CD1c-positive myeloid dendritic cell (primary cell): Measurements from ENCODE around the gene NEDD4L.
A peak's percentile ranks its signal among the peaks of the same experiment; 100 is the strongest.

Source experiments
- DNase-seq: peaks from one replicate; pipeline ENCODE4 v3.0.0-alpha.2; 2016; ENCODE audit errors: extremely low spot score

Gene NEDD4L

DNA sequence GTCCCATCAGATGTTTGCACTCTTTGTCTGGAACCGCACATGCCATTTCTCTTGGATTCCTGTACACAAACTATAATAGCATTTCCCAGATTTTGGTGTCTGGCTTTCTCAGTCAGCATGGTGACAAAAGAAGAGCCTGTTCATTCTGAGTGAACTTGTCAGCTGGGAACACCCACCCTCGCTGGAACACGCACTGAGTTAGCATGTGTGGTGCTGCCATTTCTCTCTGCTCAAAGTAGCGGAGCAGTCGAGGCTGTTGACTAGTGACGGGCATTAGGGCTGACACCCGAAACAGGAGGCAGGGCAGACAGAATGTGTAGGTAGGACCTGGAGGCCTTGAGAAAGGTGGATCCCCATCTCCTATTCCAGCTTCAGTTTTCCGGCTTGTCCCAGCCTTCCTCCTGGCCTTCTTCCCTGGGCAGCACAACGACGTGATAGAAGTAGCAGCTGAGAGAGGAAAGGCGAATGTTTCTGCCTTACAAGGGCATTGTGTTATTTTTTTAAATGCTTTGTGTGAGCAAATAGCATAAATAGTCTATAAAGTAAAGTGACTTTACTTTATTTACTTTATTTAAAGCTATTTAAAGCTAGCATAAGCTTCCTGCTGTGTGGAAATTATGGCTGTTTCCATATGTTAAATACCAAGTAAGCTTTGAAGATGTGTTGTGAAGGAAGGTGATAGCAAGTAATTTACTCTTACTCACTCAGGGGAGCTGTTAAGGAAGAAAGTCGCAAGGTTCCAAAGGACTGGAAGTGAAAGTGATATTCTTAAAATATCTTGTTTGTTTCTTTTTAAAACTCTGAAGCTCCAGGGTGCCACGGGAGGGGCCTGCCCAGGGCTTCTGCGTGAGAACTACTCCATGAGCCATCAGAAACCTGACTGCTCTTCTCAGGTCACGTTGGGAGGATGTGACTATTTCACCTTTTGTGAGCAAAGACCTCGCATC lies 272.6 kb downstream of the NEDD4L start:
- peak; percentile 33 for DNase-seq

- DNase-seq: no peak
Measured at GRCh38 chr18:58319719-58320118, 275.7 kb downstream of the NEDD4L start.

GRCh38 chr18:58320907-58321561 lies 277.0 kb downstream of the NEDD4L start:
- no peak for DNase-seq

DNA sequence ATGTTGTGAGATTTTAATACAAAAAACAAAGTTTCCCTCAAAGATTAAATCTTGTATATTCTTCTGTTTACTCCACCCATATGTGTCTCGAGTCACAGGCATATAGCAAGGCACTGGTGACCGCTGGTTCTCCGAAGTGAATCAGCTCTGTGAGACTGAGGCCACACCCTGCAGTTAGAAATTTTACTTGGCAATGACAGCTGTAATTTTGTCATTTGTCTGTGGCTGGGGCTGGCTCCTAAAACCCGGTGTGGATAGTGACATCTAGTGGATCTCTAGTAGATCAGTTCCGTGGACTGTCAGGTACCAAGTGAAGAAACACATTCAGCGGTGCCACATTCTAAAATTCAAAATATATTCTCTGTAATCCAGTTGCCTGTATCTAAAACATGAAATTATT lies 278.0 kb downstream of the NEDD4L start:
- DNase-seq: peak; percentile 79

- DNase-seq: no peak
Measured at GRCh38 chr18:58322464-58322863, 278.4 kb downstream of the NEDD4L start.

DNA sequence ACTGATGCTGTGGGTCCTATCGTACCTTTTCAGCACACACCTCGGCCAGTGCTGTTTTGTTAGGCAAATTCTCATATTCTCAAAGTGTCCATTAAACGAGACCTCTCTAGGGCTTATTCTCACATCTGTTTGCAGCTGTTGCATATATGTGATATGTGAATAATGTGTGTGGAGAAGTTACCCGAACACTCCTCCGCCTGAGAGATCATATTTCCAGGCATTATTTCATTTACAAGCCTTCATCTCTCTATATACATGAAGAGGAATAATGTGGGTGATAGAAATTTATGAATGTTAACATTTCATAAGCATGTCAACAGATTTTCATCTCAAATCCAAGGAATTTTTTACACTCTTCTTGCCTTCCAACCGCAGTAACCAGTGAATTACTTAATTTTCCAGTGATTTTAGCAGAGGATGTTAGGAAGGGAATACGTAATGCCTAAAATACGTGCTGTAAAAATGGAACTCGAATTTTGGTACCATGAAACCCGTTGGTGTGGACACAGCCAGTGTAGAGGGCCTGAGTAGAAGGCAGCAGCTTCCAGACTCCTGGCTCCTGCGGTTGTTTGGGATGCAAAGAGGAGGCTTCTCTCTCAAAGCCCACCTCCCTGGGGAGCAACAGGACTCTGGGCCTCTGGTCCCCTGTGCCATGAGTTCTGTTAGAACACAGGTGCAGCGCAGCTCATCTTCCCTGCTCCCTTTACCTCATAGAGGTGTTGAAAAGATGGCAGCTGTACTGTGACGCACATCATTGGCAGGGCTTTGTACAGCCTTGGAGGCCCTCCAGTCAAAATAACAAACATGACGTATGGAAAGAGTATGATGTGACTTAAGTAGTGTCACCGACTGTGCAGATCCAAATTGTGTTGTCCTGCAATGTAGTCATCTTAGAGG lies 280.1 kb downstream of the NEDD4L start:
- no peak for DNase-seq

DNA sequence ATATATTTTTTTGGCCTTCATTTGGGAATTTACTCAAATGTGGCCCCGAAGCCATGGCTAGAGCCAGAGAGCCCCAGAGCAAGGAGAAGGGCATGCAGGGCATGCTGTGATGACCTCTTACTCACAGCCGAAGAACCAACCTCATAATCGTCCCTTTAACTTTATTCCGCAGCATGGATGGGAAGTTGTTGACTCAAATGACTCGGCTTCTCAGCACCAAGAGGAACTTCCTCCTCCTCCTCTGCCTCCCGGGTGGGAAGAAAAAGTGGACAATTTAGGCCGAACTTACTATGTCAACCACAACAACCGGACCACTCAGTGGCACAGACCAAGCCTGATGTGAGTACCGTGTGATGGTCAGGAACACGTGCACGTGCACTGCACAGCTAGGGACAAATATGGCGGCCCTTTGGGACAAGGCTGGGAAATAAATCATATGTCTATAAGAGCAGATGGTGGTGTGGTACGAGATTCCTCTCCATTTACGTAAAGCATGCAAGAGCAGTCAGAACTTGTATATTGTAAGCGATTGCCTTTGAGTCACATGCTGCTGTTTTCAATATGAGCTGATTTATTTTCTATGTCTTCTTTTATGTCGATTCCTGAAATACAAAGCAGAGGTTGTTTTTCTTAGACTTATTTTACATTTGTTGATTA lies 280.9 kb downstream of the NEDD4L start:
- peak; percentile 51 for DNase-seq

GRCh38 chr18:58325494-58325893 lies 281.5 kb downstream of the NEDD4L start:
- DNase-seq: no peak

DNA sequence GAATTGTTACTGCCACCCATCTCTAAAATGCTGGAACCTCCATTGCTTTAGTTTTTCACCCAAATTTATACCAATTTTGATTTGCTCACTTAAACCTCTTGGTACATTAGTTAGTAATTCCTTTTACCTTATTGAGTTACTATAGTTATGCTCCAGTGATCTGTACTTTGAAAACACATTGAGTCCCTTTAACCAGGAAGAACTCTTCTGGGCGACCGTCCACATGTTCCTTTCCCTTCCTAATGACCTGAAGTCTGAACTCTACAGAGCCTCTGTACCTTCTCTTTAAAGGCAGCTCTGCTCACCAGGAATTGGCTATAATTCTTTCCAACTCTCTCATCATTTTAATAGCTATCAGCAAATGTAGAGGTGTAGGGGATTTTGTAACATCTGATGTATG lies 290.0 kb downstream of the NEDD4L start:
- no peak for DNase-seq

GRCh38 chr18:58335223-58335622 lies 291.2 kb downstream of the NEDD4L start:
- DNase-seq: no peak

- DNase-seq: no peak
Measured at GRCh38 chr18:58335821-58336220, 291.8 kb downstream of the NEDD4L start.

DNA sequence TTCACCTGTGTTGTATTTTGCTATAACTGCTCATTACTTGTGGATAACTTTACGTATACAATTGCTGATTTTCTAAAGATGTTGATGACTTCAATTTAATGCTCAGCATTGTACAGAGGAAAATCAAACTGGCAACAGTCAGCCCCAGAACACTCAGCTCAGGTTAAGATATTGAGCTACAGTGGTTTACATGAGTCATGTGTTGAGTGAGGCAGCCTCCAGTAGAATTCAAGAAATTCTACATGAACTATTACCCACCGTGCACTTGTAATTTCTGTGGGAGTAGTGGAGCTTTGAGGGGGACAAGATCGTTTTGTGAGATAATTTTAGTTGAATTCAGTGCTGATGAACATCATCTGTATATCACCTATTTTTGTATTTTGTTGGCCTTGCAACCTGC lies 292.6 kb downstream of the NEDD4L start:
- no peak for DNase-seq

GRCh38 chr18:58337285-58337684 lies 293.3 kb downstream of the NEDD4L start:
- no peak for DNase-seq

DNA sequence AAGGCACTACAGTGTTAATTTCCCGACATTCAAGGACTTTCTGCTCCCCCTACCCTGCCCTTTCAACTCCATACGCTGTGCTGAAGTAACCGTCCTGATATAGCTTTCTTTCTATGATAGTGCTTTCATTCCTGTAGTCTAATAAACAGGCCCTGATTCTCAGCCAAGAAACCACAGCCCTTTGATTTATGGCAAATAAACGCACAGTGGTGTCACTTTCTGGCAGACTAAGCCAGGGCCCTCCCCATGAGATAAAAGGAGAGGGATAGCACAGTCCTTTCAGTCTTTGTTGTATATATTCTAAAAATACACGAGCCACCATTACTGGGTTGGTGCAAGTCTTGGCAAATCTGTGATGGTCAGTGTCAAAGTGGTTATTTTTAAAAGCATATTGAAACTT lies 293.7 kb downstream of the NEDD4L start:
- DNase-seq: no peak

GRCh38 chr18:58338141-58338540 lies 294.1 kb downstream of the NEDD4L start:
- no peak for DNase-seq

DNA sequence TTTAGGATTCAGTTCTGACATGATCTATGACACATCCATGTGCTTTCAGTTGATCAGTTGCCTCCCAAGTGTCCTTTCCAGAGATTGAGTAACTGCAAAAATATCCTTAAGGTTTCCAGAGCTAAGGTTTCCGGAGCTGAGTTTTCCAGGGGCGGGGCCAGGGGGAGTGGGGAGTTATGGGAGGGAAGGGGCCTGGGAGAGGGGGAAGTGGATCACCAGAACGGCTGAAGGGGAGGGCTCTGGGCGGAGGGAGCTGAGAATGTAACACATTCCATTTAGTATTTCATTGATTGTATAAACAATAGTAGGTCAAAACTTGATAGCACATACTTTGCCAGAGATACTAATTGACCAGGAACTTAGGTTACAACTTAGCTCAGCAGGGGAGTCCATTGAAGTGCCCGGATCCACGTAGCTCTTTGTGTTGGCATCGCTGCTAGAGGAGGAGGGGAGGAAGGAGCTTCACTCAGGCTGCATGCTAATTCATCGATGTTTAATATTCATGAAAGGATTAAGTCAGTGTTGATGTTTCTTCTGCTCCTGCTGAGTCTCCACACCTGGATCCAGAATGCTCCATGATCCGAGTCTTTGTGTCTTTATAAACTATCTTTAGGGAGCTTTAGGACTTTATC lies 295.1 kb downstream of the NEDD4L start:
- no peak for DNase-seq

GRCh38 chr18:58339890-58340289 lies 295.9 kb downstream of the NEDD4L start:
- no peak for DNase-seq

GRCh38 chr18:58341916-58342315 lies 297.9 kb downstream of the NEDD4L start:
- no peak for DNase-seq

GRCh38 chr18:58344080-58344670 lies 300.1 kb downstream of the NEDD4L start:
- no peak for DNase-seq

- DNase-seq: no peak
Measured at GRCh38 chr18:58344861-58345463, 300.9 kb downstream of the NEDD4L start.
